Loucy (cell line): Measurements from ENCODE around the gene WAC.

Source experiments
- H2AFZ ChIP-seq: fragments of 200-600 bp; sonication (generic); 2 replicates; pipeline ENCODE4 v1.6.0; 2016; ENCODE audit warnings: antibody characterized with exemption, mild to moderate bottlenecking, low read length, moderate library complexity
- H3F3A ChIP-seq: fragments of 200-600 bp; 2 replicates; pipeline ENCODE4 v1.6.0; 2016; ENCODE audit warnings: antibody characterized with exemption, low read depth, mild to moderate bottlenecking
- H3K27me3 ChIP-seq: fragments of 200-600 bp; sonication (generic); 2 replicates; pipeline ENCODE4 v1.6.1; 2014; ENCODE audit warnings: low read length, mild to moderate bottlenecking; ENCODE audit not compliant: insufficient read depth, poor library complexity, severe bottlenecking
- H3K36me3 ChIP-seq: fragments of 200-600 bp; sonication (generic); 2 replicates; pipeline ENCODE4 v1.6.1; 2016; ENCODE audit warnings: low read length; ENCODE audit not compliant: insufficient read depth
- H3K4me1 ChIP-seq: fragments of 200-600 bp; sonication (generic); 2 replicates; pipeline ENCODE4 v1.5.1; 2014; ENCODE audit warnings: low read length, mild to moderate bottlenecking; ENCODE audit not compliant: insufficient read depth, poor library complexity, severe bottlenecking
- H3K4me2 ChIP-seq: fragments of 200-600 bp; sonication (generic); 2 replicates; pipeline ENCODE4 v1.6.0; 2014; ENCODE audit warnings: antibody characterized with exemption, low read length, low read depth, mild to moderate bottlenecking; ENCODE audit not compliant: poor library complexity, severe bottlenecking
- H3K4me3 ChIP-seq: fragments of 200-600 bp; sonication (generic); 2 replicates; pipeline ENCODE4 v1.5.1; 2014; ENCODE audit warnings: low read length, mild to moderate bottlenecking, mixed read lengths; ENCODE audit not compliant: poor library complexity, severe bottlenecking
- H3K79me2 ChIP-seq: fragments of 200-600 bp; sonication (generic); 2 replicates; pipeline ENCODE4 v1.6.1; 2014; ENCODE audit warnings: low read length; ENCODE audit not compliant: insufficient read depth
- H3K9ac ChIP-seq: fragments of 200-600 bp; sonication (generic); 2 replicates; pipeline ENCODE4 v1.6.0; 2014; ENCODE audit warnings: mild to moderate bottlenecking, low read depth, low read length, moderate library complexity; ENCODE audit not compliant: poor library complexity, severe bottlenecking
- H3K9me2 ChIP-seq: fragments of 200-600 bp; sonication (generic); replicated peaks from 2 replicates; pipeline ENCODE4 v1.6.1; 2016; ENCODE audit warnings: low read depth, low read length, mixed read lengths
- H3K9me3 ChIP-seq: fragments of 200-600 bp; sonication (generic); 2 replicates; pipeline ENCODE4 v1.6.1; 2014; ENCODE audit warnings: mild to moderate bottlenecking, antibody characterized with exemption, low read length, low read depth; ENCODE audit not compliant: insufficient read depth
- H4K20me1 ChIP-seq: fragments of 200-600 bp; sonication (generic); 2 replicates; pipeline ENCODE4 v1.6.0; 2014; ENCODE audit warnings: antibody characterized with exemption, low read length, mild to moderate bottlenecking; ENCODE audit not compliant: insufficient read depth, poor library complexity, severe bottlenecking
- EZH2phosphoT487 ChIP-seq: fragments of 200-600 bp; IDR thresholded peaks from 2 replicates; pipeline ENCODE4 v1.6.1; 2018; ENCODE audit warnings: antibody characterized with exemption, mild to moderate bottlenecking, moderate library complexity, borderline replicate concordance
- TF ChIP-seq, protein P1 (sequence below): fragments of 200-600 bp; sonication (generic); conservative IDR thresholded peaks from 2 replicates; pipeline ENCODE4 v1.5.1; 2014; ENCODE audit warnings: mild to moderate bottlenecking, antibody characterized with exemption, low read length

Gene WAC

DNA sequence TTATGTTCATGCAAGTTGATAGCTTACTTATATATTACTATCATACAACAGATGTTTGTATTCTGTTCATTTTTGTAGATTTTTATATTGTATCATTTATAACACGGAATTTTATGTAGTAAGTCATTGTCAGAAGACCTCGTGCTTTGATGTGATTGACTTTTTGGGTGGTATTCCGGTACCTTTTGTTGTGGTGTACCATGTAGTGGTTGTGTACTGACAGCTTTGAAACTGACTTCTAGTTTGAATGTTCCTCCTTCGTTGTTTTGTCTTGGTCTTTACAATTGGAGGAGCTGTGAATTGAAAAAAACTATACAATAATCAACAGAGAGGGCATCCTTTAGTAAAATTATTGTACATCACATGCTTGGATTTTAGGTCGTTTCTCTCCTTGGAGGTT is 61.5 kb downstream of the WAC start:
- no peak for TF ChIP-seq EZH2phosphoT487
- TF ChIP-seq, protein P1, sequence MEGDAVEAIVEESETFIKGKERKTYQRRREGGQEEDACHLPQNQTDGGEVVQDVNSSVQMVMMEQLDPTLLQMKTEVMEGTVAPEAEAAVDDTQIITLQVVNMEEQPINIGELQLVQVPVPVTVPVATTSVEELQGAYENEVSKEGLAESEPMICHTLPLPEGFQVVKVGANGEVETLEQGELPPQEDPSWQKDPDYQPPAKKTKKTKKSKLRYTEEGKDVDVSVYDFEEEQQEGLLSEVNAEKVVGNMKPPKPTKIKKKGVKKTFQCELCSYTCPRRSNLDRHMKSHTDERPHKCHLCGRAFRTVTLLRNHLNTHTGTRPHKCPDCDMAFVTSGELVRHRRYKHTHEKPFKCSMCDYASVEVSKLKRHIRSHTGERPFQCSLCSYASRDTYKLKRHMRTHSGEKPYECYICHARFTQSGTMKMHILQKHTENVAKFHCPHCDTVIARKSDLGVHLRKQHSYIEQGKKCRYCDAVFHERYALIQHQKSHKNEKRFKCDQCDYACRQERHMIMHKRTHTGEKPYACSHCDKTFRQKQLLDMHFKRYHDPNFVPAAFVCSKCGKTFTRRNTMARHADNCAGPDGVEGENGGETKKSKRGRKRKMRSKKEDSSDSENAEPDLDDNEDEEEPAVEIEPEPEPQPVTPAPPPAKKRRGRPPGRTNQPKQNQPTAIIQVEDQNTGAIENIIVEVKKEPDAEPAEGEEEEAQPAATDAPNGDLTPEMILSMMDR = no peak
- Histone ChIP-seq H3K9me2 (no peaks in the 10 kb centered on the region), H3K9me3 (no peaks in the 10 kb centered on the region), H3K27me3 (no peaks in the 10 kb centered on the region), H3K4me3 (no peak overlapping the region), H3K4me1 (no peaks in the 10 kb centered on the region), H4K20me1 (peaks cover 86% of the 10 kb centered on the region), H2AFZ (no peak overlapping the region), H3K36me3 (peaks cover 96% of the 10 kb centered on the region), H3K9ac (no peak overlapping the region), H3F3A (no peaks in the 10 kb centered on the region), H3K79me2 (peaks cover 87% of the 10 kb centered on the region), H3K4me2 (no peak overlapping the region)

DNA sequence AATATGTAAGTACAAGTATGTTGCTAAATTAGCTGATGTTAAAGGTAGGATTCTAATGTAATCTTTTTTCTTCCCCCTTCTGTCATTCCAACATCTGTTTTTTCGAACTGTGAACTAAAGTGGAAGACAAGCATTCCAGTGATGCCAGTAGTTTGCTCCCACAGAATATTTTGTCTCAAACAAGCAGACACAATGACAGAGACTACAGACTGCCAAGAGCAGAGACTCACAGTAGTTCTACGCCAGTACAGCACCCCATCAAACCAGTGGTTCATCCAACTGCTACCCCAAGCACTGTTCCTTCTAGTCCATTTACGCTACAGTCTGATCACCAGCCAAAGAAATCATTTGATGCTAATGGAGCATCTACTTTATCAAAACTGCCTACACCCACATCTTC is 62.7 kb downstream of the WAC start:
- no peaks in the 10 kb centered on the region for H3K27me3 ChIP-seq
- H2AFZ ChIP-seq = no peak overlapping the region
- no peaks in the 10 kb centered on the region for H3K4me1 ChIP-seq
- TF ChIP-seq, protein P1 = no peak
- no peak for TF ChIP-seq EZH2phosphoT487
- H3K4me3 ChIP-seq = no peak overlapping the region
- H3K9me2 ChIP-seq = no peaks in the 10 kb centered on the region
- H3K9me3 ChIP-seq = no peaks in the 10 kb centered on the region
- H4K20me1 ChIP-seq = peaks cover 90% of the 10 kb centered on the region
- H3F3A ChIP-seq = no peaks in the 10 kb centered on the region
- no peak overlapping the region for H3K9ac ChIP-seq
- H3K4me2 ChIP-seq = no peak overlapping the region
- peaks cover 96% of the 10 kb centered on the region for H3K36me3 ChIP-seq
- H3K79me2 ChIP-seq = peaks cover 90% of the 10 kb centered on the region

DNA sequence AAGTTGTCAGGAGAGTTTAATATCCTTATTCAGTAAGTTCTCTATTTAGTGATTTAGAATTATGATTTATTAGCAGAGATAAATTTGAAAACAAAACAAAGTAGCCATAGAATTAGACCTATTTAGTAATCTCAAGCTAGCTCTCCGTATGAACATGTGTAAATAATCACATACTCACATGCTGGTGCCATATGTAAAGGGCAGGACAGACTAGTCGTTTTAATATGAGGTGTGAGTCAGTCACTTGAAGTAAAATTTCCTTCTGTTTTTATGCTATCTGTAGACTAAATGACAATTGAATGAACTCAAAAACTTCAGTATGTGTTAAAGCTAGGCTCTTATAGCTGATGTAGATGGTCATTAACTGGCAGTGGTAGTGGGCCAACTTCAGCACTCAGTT is 67.1 kb downstream of the WAC start:
- peaks cover 93% of the 10 kb centered on the region for H4K20me1 ChIP-seq

More for the DNA sequence above, 67.1 kb downstream of the WAC start:
- H3K27me3 ChIP-seq = no peaks in the 10 kb centered on the region
- no peak overlapping the region for H3K9ac ChIP-seq
- no peaks in the 10 kb centered on the region for H3K9me2 ChIP-seq
- H3K9me3 ChIP-seq = no peaks in the 10 kb centered on the region
- H3K36me3 ChIP-seq = peaks cover 89% of the 10 kb centered on the region
- peaks cover 95% of the 10 kb centered on the region for H3K79me2 ChIP-seq
- no peaks in the 10 kb centered on the region for H3F3A ChIP-seq
- H3K4me1 ChIP-seq = peaks cover 2% of the 10 kb centered on the region
- H3K4me3 ChIP-seq = no peak overlapping the region
- no peak overlapping the region for H2AFZ ChIP-seq
- TF ChIP-seq, protein P1 = no peak
- TF ChIP-seq EZH2phosphoT487 = no peak
- H3K4me2 ChIP-seq = no peak overlapping the region
